HG03060 (cell line): ENCODE results near the gene L1CAM.

Source experiments
- ATAC-seq: cut with Tn5 transposase; IDR thresholded peaks from one replicate; pipeline ENCODE4 v1.9.1; 2021; ENCODE audit warnings: low read depth, moderate number of reproducible peaks; ENCODE audit not compliant: unreplicated experiment

L1CAM gene

GRCh38 chrX:153867139-153867538 is 18.8 kb downstream of the L1CAM start:
- no peak for ATAC-seq

GRCh38 chrX:153866302-153867019 is 19.5 kb downstream of the L1CAM start:
- no peak for ATAC-seq

DNA sequence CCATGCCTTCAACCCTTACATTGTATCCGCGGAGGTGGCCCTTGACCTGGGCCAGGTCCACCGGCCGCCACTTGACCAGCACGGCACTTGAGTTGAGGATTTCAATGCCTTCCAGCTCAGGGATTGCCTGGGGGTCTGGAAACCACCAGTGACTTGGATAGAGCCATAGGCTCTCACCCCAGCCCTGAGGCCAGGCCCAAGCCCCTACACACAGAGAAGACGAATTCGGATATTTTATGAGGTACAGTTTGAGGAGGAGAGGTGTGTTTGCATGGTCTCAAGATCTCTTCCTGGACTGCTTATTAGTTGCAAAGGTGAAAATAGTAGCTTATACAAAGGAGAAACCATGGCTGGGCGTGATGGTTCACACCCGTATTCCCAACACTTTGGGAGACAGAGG is 20.3 kb downstream of the L1CAM start:
- no peak for ATAC-seq

- no peak for ATAC-seq
These were observed 20.7 kb downstream of the L1CAM start for GRCh38 chrX:153865321-153865580.

DNA sequence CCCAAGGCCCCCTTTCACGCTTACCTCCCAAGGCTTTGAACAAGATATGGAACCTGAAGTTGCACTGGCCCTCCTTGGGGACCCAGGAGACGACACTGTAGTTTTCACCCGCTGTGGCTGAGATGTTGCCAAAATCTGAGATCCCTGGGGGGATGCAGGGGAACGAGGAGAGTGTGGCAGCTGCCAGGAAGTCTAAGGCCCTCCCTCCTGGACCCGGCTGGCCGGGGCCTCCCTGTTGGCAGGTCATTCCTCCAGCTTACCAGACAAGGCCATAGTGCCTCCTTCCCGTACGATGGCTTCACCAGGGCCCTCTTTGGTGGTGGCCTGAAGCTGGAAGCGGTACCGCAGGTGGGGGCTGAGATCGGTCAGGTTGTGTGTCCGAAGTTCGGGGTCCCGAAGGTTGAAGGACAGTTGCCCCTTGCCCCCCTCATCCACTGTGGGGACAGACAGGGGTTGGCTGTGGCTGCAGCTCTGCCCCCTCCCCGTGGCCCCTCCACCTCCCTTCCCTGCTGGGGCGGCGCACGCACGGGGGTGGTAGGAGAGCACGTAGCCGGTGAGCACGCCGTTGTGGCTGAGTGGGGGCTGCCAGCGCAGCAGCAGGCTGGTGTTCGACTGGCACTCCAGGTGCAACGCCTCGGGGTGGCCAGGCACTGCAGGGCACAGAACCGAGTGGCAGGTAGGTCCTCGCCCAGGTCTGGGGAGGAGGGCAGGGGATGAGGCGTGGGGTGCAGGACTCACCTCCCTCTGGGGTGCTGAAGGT is 21.2 kb downstream of the L1CAM start:
- ATAC-seq = no peak

DNA sequence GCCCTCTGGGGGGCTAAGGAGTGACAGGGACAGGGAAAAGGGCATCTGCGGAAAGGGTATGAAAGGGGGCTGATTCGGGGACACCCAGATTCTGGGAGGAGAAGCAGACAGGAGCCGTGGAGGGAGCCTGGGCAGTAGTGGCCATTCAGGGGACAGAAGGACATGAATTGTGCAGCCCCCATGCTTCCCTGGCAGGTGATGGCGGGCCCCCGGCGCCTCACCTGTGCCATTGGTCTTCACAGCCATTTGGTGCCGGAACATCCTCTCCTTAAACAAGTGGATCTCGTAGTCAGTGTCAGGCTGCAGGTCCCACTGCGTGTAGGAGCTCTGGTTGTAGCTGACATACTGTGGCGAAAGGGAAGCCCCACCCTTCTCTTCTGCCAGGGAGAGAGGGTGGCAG is 21.9 kb downstream of the L1CAM start:
- ATAC-seq = no peak

- ATAC-seq = no peak
These were observed 22.6 kb downstream of the L1CAM start for GRCh38 chrX:153863251-153863991.

GRCh38 chrX:153862369-153863250 is 23.4 kb downstream of the L1CAM start:
- ATAC-seq = no peak

GRCh38 chrX:153861733-153862310 is 24.2 kb downstream of the L1CAM start:
- ATAC-seq = no peak

DNA sequence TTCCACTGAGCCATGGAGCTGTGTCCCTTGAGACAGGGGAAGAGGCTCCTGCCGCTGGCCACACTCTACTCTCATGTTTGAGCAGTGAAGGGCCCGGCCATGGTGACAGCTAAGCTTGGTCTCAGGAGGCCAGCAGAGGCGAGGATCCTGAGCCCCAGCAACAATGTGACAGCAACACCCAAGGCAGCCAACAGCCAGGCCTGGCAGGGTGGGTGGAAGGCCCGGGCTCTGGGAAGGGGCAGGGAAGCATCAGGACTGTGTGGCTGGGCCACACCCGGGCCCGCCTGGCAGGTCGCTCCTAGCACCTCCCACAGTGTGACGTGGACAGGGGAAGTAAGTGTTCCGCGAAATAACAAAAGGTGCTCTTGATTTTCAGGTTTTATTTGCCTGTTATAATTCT is 24.8 kb downstream of the L1CAM start:
- ATAC-seq = no peak

- ATAC-seq = no peak
These were observed 28.5 kb downstream of the L1CAM start for GRCh38 chrX:153857348-153857903.

GRCh38 chrX:153854702-153855101 is 31.3 kb downstream of the L1CAM start:
- no peak for ATAC-seq

DNA sequence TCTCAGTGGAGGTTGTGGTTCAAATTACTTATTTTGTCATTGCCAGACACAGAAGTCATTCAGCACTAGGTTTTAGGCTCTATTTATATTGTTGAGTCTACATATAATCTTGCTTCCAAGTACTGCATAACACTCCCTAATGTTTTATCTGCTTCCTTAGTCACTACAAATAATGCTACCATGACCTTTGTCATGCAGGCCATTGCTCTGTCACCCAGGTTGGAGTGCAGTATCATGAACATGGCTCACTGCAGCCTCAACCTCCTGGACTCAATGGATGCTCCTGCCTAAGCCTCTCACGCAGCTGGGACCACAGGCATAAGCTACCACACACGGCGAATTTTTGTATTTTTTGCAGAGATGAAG is 32.1 kb downstream of the L1CAM start:
- ATAC-seq = no peak

DNA sequence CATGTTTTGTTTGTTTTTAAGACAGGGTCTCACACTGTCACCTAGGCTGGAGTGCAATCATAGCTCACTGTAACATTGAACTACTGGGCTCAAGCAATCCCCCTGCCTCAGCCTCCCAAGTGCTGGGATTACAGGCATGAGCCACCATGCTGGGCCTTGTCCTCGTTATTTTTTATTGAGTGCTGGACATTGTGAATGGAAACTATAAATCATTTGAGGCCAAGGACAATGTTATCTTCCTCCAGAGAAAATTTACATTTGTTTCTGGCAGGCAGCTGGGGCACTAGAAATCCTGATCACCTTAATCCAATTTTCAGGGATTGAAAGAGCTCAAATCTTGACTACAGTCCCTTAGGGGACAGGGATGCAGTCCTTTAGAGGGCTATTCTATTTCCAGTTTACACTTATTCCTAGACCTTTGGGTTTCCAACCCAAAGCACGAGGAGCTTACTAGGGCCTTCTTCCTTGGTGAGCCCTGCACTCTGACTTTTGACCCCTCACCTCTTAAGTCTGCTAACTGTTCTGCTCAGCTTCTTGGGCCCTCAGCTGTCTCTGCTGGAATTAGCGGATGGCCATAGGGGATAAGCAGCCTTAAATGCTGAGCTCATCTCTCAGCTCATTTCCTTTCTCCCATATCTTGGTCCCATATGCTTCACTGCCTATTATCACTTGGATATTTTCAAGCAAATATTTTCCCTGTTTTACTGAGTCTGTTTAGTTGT is 32.6 kb downstream of the L1CAM start:
- no peak for ATAC-seq

DNA sequence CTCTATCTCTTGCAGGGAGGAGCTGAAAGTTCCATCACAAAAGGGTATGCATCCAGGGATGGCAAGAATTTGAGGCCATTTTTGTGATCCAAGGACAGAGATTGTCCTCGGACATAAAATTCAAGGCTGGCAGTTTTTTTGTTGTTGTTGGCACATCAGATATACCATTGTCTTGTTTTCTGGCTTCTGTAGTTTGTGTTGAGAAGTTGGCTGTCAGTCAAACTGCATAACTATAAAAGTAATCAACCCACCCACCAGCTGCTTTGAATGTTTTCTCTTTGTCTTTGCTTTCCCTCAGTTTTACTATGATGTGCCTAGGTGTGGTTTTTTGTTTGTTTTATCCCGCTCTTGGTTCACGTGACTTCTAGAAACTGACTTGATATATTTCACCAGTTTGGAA is 34.0 kb downstream of the L1CAM start:
- ATAC-seq = no peak

DNA sequence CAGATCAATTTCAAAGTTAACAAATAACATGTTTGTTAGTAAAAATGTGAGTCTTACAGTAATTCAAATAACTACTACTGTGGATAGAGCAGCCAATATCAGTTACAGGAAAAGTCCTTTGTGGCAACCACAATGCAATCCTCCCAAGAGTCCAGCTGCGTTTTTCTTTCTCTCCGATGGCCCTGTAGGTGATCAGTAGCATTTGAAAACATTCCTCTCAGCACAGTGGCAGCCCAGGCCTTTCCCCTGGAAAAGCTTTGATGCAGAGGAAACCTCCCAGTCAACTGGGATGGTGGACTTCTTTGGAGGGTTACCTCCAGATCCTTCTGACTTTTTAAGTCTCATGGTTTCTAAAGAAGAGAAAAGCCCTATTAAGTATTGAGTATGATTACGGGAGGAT is 37.6 kb downstream of the L1CAM start:
- ATAC-seq = no peak

DNA sequence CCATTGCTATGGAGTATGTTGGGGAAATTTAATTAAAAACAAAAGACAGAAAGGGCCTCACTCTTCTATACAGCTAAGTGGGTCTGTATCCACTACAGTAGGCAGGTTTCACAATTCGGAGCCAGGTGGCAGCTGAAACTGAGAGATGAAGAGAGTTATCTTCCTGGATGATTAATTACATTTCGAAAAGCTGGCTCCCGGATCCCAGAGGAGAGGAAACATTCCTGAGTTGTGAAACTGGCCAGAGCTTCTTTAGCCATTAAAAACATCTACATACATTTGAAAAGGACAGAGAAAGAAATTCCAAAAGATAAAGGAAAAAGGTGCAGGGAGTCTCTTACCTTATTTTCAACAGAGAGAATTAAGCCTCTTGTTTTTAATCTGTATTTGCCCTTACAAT is 40.1 kb downstream of the L1CAM start:
- ATAC-seq = no peak

DNA sequence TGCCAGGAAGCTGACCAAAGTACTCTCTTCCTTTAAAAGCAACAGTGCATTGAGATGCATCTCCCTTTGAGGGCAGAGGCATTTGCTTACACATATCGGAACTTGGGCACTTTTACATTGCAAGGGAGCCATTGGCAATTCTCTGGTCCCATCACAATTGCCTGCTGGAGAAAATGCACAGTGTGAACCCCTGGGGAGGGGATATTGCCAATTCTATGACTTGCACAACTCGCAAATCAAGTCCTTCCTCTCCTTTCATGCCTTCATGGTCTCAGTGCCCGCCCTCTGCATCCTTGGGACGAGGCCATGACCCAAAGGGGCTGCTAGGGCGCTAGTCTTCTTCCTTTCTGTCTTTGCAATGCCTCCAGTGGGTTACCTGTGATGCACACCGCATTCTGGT is 40.8 kb downstream of the L1CAM start:
- no peak for ATAC-seq

- no peak for ATAC-seq
These were observed 41.4 kb downstream of the L1CAM start for GRCh38 chrX:153844509-153845082.
